ENCODE results near the gene MAPKAPK5.

Gene MAPKAPK5

DNA sequence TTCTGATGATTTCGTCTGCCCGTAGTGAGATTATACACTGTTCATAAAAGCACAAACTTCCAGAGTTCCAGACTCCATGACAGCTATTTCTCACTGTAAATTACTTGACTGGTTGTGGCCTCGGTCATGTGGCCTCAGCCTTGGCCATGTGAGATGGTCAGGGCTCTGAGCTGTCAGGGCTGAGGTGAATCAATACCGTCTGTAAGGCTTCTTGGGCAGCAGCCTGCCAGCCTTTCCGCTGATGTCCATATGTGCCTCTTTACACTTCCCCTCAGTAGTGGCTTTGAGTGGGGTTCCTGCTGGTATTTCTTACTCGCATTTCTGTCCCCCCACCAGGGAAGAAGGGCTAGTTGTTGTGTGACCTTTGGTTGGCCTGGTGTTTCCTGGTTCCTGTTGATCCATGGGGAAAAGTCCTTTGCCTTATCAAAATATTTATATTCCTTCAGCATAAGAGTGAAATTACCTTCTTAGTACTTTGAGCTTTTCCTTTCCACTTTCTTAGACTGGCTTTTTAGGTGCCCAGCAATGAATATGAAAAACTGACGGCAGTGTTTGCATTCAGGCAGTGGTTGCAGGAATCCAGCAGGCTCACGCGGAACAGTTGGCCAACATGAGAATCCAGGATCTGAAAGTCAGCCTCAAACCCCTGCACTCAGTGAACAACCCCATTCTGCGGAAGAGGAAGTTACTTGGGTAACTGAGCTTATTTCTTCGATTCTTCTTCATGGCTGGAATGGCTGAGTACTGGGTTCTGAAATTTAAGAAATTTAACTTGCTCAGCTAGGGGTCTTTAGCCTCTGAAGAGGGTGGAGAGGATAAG, 46.1 kb downstream of the MAPKAPK5 start:
- peak; percentile 92 for DNase-seq

DNA sequence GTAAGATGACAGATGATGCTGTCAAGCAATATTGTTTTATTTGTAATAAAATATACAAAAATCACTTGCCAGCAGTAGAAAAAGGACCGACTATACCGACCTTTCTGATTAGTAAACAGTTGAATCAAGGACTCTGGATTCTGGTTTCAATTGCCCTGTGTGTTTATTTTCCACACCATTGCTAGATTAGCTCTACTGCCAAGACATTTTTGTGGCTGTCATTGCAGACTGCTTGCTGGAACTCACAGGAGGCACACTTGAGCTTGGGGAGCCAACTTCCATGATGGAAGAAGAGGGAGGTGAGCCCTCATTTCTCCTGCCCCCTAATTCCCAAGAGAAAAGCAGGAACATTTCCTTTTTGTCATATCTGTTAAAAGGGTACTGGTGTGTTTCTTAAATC, 51.3 kb downstream of the MAPKAPK5 start:
- no peak for DNase-seq

DNA sequence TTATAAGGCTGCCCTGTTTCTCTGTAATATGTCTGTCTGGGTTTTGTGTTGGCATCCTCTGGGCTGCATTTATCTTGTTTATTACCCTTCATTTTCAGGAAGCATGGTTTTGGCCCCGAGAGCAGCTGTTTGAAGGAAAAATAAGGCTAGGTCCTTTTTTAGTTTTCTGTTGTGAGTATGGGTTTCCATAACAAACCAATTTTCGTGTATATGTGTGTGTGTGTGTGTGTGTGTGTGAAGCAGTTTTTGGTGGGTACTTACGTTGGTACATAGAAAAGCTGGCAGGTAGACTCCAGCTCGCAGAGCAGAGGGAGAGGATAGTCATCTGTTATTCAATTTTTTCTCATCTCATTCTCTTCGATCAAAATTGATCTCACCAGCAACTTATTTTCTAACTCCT, 52.5 kb downstream of the MAPKAPK5 start:
- no peak for DNase-seq

DNA sequence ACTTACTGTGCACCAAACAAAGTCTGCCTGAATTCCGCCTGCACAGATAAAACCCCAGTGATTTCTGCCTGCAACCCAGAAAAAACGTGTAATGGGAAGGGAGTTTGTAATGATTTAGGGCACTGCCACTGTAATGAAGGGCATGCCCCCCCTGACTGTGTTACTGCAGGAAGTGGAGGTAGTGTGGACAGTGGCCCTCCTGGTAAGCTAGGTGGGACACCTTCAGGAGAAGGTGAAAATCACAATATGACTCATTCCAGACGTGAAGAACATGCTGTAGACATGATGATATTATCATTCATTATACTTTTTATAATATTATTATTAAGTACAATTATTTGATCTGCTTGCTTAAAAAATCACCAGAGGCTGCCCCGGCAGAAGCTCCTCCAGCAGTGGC, 59.2 kb downstream of the MAPKAPK5 start:
- no peak for DNase-seq

DNA sequence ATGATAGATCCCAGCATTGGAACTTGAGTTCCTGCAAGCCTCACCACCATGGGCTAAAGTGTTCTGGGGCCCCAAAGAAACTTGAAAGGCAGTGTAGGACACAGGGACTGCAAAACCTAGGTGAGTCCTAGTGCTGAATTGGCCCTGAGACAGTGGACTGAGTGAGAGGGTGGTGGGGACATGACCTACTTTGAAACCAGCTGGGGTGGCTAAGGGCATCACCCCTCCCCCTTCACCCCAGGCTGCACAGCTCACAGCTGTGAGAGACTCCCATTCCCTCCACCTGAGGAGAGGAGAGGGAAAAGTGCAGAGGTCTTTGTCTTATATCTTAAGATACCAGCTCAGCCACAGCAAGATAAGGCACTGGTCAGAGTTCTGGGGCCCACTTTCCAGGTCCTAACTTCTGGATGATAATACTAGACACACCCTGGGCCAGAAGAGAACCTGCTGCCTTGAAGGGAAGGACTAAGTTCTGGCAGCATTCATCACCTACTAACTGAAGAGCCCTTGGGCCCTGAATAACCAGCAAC, 62.5 kb downstream of the MAPKAPK5 start:
- no peak for DNase-seq

DNA sequence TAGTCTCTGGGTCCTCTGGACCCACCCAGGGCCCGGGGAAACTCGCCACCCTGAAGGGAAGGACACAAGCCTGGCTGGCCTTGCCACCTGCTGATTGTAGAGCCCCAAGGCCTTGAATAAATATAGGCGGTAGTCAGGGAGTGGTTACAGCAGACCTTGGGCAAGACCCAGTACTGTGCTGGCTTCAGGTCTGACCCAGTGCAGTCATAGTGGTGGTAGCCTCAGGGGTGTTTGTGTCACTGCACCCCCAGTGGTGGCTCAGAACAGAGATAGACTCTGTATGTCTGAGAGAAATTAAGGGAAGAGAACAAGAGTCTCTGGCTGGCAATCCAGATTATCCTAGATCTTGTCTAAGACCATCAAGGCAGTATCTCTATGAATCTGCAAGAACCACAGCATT, 63.5 kb downstream of the MAPKAPK5 start:
- no peak for DNase-seq

DNA sequence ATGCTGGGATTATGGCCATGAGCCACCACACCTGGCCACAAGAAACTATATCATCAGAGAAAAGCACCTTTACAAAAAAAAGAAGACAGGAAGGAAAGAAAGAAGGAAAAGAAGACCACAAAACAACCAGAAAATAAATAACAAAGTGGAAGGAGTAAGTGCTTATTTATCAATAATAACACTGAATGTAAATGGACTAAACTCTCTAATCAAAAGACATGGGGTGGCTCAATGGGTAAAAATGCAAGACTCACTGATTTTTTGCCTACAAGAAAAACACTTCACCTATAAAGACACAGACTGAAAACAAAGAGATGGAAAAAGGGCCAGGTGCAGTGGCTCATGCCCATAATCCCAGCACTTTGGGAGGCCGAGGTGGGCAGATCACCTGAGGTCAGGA, 65.7 kb downstream of the MAPKAPK5 start:
- DNase-seq, result no peak

DNA sequence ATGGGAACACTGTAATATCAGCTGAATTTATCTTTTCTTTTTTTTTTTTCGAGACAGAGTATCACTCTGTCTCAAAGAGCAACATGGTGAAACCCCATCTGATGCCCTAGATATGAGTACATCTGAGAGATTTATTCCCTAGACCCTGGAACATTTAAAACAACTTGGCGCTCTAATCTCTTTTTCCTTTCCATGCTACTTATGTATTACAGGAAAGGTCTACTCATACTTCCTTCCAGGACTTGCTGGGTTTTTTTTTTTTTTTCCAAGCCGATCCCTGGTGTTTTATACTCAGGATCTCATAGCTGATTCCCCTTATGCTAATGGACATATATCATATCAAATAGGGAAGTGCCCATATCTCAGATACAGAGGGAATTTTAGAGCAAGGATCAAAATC, 83.1 kb downstream of the MAPKAPK5 start:
- DNase-seq, result no peak

DNA sequence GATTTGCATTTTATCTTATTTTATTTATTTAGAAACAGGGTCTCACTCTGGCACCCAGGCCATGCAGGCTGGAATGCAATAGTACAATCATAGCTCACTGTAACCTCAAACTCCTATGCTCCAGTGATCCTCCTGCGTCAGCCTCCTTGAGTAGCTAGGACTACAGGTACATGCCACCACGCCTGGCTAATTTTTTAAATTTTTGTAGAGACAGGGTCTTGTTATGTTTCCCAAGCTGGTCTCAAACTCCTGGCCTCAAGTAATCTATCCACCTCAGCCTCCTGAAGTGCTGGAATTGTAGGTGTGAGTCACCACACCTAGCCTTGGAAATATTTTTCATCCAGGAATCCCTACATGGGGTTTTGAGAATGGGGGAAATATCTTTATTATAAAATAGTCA, 84.6 kb downstream of the MAPKAPK5 start:
- no peak for DNase-seq

DNA sequence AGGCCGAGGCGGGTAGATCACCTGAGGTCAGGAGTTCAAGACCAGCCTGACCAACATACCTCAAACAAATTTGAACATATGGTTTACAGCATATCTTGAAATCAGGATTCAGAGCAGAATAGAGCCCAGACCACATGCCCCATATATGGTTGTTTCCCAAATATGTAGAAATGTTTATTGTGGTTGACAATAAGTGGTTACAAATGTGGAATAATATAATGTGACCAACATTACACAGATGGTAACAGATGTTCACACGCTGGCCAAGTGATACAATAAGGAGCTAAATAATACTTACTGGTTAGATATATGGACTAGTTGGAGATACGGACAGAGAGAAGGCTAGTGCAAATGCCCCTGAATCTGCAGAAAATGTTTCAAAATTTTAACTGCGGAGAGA, 85.3 kb downstream of the MAPKAPK5 start:
- DNase-seq, result no peak

DNA sequence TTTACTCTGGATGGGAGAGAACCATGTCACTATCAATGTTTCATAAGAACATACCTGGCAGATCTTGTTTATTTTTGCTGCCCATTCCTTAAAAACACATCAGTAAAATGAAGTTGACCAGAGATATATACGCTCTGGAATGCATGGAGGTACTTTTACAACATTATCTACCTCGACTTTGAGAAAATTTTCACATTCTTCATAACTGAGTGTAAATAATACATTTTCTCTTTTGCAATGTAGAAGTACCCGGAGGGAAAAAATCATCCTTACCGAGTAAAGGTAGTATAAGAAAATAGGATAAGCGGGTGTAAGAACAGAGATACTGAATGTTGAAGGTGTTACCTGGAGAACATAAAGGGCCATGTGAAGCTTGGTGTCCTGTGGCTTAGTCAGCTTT, 90.2 kb downstream of the MAPKAPK5 start:
- DNase-seq, result no peak

DNA sequence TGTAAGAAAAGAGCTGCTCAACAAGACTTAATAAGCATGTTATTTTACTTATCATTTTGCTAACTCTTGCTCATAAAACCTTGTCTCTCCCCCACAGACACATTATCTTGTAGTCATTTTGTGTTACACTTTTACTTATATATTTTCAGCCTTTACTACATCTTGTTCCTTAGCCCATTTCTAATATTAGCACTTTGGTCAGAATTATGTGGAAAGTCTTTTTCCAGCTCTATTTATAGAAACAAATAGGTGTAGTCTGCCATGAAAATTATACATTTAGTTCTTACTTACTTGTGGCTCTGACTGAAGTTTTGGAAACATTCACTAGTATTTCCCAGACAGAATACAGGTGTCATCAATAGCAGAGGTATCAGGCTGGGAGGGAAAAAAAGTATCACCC, 94.8 kb downstream of the MAPKAPK5 start:
- no peak for DNase-seq

DNA sequence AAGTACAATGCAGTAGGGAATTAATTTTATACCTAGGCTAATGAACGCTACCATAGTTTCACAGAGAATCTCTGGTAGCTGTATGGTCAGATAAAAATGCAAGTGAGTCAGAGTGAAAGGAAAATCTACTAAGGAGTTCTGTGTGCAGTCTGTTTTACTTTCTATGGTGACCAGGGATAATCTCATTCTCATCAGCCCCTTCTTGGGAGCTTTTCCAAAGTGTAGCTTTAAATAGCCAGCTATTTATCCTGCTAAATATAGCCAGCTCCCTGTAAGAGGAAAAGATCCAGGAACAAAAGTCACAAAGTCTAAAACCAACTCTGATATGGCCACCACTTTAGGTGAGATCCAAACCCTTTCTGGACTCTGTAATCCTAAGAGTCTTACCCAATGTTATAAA, 95.4 kb downstream of the MAPKAPK5 start:
- DNase-seq, result no peak

DNA sequence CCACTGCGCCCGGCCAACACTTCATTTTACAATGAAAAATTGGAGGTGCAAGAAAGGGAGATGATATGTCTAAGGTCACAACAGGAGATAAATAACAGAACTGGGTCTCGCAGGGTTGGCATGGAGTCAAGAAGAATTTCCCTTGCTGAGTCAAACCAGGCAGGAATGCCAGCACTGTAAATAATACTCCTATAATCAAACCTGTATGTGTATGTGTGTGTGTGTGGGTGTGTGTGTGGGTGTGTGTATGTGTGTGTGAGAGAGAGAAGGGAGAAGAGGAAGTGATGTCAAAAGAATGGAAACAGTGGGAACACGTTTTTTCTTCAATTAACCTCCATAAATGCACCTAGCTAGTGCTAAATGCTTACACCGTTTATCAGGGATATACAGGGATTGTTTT, 100.5 kb downstream of the MAPKAPK5 start:
- DNase-seq, result peak; percentile 6

DNA sequence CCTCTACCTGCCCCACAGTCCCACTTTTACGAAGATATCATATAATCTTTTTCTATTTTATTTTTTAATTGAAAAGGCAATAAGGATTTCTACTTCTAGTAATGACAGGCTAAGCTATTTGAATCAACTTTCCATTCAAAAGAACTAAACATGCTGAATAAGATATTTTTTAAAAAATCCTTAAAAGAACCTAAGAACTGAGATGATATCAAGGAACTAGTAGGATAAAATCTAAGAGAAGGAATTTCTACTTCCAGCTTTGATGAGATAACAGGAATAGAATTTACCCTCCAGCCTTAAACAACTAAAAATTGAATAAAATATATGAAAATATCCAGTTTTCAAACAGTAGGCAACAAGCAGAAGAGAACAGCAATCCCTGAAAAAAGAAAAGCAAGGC, 101.9 kb downstream of the MAPKAPK5 start:
- DNase-seq, result no peak

DNA sequence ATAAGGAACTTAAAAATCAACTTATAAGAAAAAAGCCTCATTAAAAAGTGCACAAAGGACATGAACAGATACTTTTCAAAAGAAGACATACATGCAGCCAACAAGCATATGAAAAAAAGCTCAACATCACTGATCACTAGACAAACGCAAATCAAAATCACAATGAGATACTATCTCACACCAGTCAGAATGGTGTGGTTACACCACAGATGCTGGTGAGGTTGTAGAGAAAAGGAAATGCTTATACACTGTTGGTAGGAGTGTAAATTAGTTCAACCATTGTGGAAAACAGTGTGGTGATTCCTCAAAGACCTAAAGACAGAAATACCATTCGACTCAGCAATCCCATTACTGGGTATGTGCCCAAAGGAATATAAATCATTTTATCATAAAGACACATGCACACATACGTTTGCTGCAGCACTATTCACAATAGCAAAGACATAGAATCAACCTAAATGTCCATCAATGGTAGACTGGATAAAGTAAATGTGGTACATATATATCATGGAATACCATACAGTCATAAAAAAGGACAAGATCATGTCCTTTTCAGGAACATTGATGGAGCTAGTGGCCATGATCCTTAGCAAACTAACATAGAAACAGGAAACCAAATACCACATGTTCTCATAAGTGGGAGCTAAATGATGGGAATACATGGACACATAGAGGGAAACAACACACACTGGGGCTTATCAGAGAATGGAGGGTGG, 109.1 kb downstream of the MAPKAPK5 start:
- peak; percentile 10 for DNase-seq
